ENCODE results near the gene SORCS3.

DNA sequence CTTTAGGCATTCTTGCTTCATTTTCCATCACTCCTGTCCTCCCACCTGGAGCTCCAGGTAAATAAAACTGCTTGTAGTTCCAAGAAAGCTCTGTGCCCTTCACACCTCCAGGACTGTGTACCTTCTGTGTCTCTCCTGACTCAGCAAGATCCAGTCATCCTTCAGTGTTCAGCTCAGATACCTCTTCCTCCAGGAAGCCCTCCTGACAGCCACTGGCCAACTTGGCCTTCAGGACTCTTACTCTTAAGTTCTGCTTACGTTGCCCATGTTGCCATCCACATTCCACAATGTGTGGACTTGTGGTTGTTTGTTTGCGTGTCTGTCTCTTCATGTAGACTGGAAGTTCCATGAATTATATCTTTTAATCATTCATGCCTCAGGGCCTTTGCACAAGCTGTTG, 48.0 kb downstream of the SORCS3 start:
- TF ChIP-seq CEBPB (IDR thresholded peaks at IDR 0.05; ENCODE audit: low read depth, low read length) (no peak), CTCF (conservative IDR thresholded peaks at IDR 0.05; ENCODE audit: low read depth, low read length) (no peak), POLR2A (IDR thresholded peaks at IDR 0.05; ENCODE audit: low read depth, low read length) (no peak), SMC3 (IDR thresholded peaks at IDR 0.05; ENCODE audit: low read depth, low read length) (no peak), MAZ (IDR thresholded peaks at IDR 0.05; ENCODE audit: borderline replicate concordance, low read depth, low read length) (no peak), BHLHE40 (IDR thresholded peaks at IDR 0.05; ENCODE audit: low read depth, low read length) (no peak), RCOR1 (IDR thresholded peaks at IDR 0.05; ENCODE audit: insufficient replicate concordance, low read length) (no peak), RAD21 (IDR thresholded peaks at IDR 0.05; ENCODE audit: low read length) (no peak), FOS (IDR thresholded peaks at IDR 0.05; ENCODE audit: low read depth, low read length) (no peak), RFX5 (IDR thresholded peaks at IDR 0.05; ENCODE audit: low read depth, low read length) (no peak), NFE2L2 (IDR thresholded peaks at IDR 0.05; ENCODE audit: low read depth, low read length) (no peak)
- TF ChIP-seq, protein P1, sequence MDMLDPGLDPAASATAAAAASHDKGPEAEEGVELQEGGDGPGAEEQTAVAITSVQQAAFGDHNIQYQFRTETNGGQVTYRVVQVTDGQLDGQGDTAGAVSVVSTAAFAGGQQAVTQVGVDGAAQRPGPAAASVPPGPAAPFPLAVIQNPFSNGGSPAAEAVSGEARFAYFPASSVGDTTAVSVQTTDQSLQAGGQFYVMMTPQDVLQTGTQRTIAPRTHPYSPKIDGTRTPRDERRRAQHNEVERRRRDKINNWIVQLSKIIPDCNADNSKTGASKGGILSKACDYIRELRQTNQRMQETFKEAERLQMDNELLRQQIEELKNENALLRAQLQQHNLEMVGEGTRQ (IDR thresholded peaks at IDR 0.05; ENCODE audit: low read depth, low read length) = no peak

All from IMR-90 (cell line).